Kidney (tissue), 14 donors: ENCODE data around the gene ABL2. TPM values are rescaled to one million over a fixed set of nuclear protein-coding genes. Genes with fewer than 3 reads are reported as not detected.

ENCODE experiments used
- DNase-seq, 5 donors: peaks; one replicate each; pipeline ENCODE4 v3.0.0-alpha.2; 2013 to 2020
- FAIRE-seq: peaks from 2 replicates; lab custom pipeline; 2012; peaks lifted over from hg19 to GRCh38; lab: Jason Lieb, UNC
- H3K27ac ChIP-seq, 2 donors: one replicate each; pipeline ENCODE4 v1.7.0; 2013; ENCODE audit warnings: low read depth in 2 of 2, low read length in 2 of 2, inconsistent platforms in 1 of 2
- H3K27me3 ChIP-seq: one replicate; pipeline ENCODE4 v1.7.1; 2013; ENCODE audit warnings: low read length, inconsistent platforms; ENCODE audit not compliant: control insufficient read depth, insufficient read depth
- H3K36me3 ChIP-seq, 3 donors: one replicate each; pipeline versions ENCODE4 v1.7.0 to v1.7.1; 2013; ENCODE audit warnings: low read length in 3 of 3, control low read depth in 1 of 3, inconsistent platforms in 1 of 3; ENCODE audit not compliant: insufficient read depth in 3 of 3, control insufficient read depth in 2 of 3
- H3K4me1 ChIP-seq, 3 donors: one replicate each; pipeline versions ENCODE4 v1.7.0 to v1.7.1; 2013; ENCODE audit warnings: low read length in 3 of 3, inconsistent platforms in 1 of 3, low read depth in 1 of 3; ENCODE audit not compliant: control insufficient read depth in 2 of 3, insufficient read depth in 2 of 3
- H3K4me3 ChIP-seq, 3 donors: one replicate each; pipeline versions ENCODE4 v1.7.0 to v1.8.1; 2013; ENCODE audit warnings: low read length in 3 of 3, control low read depth in 1 of 3, inconsistent platforms in 1 of 3
- H3K9ac ChIP-seq, 3 donors: one replicate each; pipeline versions ENCODE4 v1.7.0 to v1.7.1; 2013; ENCODE audit warnings: low read length in 3 of 3, control low read depth in 1 of 3, inconsistent platforms in 1 of 3
- H3K9me3 ChIP-seq, 3 donors: one replicate each; pipeline versions ENCODE4 v1.7.0 to v1.7.1; 2013; ENCODE audit warnings: low read length in 3 of 3, control low read depth in 1 of 3, inconsistent platforms in 1 of 3; ENCODE audit not compliant: control insufficient read depth in 2 of 3, insufficient read depth in 1 of 3
- intact Hi-C: fragments of 100-400 bp; cut with DNase I; formaldehyde crosslinking; loops from one replicate; pipeline ENCODE4 v1.11.1; 2022
- polyA plus RNA-seq: library from polyadenylated mRNA; stranded (reverse); fragments of 350-450 nt; fragmentation: Illumina TruSeq; extraction: RNeasy Lipid Tissue Mini Kit (QIAGEN cat#74804); gene quantifications from one replicate; pipeline ENCODE4 v1.2.3, GENCODE V29; 2014; ENCODE audit warnings: low read depth, low replicate concordance; ENCODE audit not compliant: insufficient read depth
- total RNA-seq: library from RNA; stranded (reverse); fragmentation: NEBNext Ultra II Directional; extraction: Animal tissue kit (Norgen Biotek cat#: 25700); gene quantifications from one replicate; pipeline ENCODE4 v1.2.1, GENCODE V29; 2021
- TF ChIP-seq, protein P1 (sequence below): IDR thresholded peaks from 3 replicates; pipeline ENCODE4 v1.5.1; 2012; ENCODE audit warnings: mild to moderate bottlenecking, moderate library complexity, borderline replicate concordance; ENCODE audit not compliant: insufficient read depth; ENCODE audit errors: extremely low read depth
- donor health status: control.
- donor health status: control.
- donor health status: control.
- donor health status: control.
- donor health status: control.
- donor health status: DM: yes; HTN: yes; CAD: no.
- donor health status: Normal renal cell carcinoma (clear cell type).

ABL2 gene
- total and polyA plus RNA-seq, 2 donors from 2014 or later: 1.6 to 29.6 TPM

DNA sequence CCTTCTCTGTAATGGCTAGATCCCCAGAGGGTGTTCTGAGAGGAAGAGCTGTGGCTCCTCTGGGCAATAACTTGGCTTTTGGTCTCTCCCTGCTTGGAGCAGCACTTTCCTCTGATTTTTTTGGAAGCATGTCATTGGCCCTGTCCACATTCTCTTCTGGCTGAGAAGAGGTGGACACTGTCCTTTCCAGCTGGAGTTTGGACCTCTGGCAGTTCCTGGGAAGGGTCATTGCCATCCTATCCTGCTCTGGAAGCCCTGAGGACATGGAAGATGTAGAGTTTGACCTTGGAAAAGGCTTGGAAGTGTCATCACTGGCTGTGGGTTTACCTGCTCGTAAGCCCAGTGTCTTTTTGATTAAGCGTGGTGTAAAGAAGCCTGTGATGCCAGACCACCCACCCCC, 120.8 kb downstream of the ABL2 start:
- FAIRE-seq: no peak
- no peak for DNase-seq
- no peaks in the 10 kb centered on the region for H3K4me1 ChIP-seq
- intact Hi-C loops: no loop called here
- H3K9me3 ChIP-seq: no peaks in the 10 kb centered on the region
- TF ChIP-seq, protein P1, sequence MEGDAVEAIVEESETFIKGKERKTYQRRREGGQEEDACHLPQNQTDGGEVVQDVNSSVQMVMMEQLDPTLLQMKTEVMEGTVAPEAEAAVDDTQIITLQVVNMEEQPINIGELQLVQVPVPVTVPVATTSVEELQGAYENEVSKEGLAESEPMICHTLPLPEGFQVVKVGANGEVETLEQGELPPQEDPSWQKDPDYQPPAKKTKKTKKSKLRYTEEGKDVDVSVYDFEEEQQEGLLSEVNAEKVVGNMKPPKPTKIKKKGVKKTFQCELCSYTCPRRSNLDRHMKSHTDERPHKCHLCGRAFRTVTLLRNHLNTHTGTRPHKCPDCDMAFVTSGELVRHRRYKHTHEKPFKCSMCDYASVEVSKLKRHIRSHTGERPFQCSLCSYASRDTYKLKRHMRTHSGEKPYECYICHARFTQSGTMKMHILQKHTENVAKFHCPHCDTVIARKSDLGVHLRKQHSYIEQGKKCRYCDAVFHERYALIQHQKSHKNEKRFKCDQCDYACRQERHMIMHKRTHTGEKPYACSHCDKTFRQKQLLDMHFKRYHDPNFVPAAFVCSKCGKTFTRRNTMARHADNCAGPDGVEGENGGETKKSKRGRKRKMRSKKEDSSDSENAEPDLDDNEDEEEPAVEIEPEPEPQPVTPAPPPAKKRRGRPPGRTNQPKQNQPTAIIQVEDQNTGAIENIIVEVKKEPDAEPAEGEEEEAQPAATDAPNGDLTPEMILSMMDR: no peak
- H3K4me3 ChIP-seq: no peak overlapping the region
- H3K27ac ChIP-seq: no peak overlapping the region
- H3K9ac ChIP-seq: no peak overlapping the region
- H3K36me3 ChIP-seq: peaks cover 0 to 24% (median 16%) of the 10 kb centered on the region in 3 donors
- H3K27me3 ChIP-seq: no peaks in the 10 kb centered on the region

DNA sequence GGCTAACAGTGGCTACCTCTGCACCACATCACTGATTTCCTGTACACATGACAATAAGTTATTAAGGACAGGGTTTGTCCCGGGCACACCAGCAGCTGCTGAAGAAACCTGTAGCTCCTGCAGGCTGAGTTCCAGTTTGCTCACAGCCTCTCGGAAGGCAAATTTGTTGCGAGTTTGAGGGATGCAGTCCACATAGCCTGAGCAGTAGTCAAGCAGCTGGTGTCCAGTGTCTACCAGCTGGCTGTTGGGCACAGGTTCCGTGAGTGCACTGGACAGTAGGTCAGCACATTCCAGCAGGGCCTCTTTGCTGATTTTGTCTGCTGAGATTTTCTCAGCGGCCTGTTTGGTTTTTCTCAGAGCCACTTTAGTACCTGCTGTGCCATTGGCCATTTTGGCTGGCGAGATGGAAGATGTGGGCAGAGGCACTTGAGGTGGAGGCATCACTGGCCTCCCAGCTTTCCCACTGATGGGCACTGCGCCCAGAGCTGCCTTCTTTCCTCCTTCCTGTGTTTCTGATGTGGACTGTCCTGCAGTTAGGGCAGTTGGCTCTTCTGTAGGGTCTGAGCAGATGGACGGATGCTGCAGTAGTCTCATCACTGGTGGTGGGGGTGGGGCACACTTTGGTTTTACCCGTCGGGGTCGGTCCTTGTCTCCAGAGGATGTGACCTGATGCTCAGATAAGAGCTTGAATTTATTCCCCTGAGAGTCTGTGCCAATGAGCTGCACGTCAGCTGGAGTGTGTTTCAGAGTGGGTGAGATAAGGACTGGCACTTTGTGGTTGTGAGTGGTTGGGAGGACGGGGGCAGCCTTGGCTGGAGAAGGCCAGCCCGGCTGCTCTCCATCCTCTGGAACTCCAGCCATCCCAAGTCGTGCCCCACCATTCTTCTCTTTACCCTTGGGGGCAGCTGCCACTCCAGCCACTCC, 121.5 kb downstream of the ABL2 start:
- Histone ChIP-seq H3K27ac (no peak overlapping the region), H3K9ac (no peak overlapping the region), H3K4me3 (no peak overlapping the region), H3K4me1 (no peaks in the 10 kb centered on the region), H3K9me3 (no peaks in the 10 kb centered on the region), H3K27me3 (no peaks in the 10 kb centered on the region), H3K36me3 (peaks cover 0 to 24% (median 16%) of the 10 kb centered on the region in 3 donors)
- TF ChIP-seq, protein P1: no peak
- DNase-seq (no peak), FAIRE-seq (no peak)
- intact Hi-C loops: no loop called here

DNA sequence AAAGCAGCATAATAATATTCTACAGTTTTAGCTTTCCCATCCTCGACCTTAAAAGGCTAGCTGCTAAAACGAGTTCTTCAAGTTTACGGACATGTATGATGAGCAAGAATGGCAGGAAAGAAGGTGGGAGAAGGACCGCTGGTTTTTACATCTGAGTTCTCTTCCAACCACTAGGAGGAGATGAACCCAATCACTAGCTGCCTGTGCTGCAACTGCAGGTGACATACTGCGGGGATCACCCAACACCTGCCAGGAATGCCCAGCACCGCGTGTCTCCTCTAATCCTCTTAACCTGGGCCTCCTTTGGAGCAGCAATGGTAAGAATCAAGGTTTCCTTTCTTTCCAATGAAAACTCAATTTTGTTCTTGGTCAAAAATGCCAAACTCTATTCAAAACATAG, 124.1 kb downstream of the ABL2 start:
- intact Hi-C loops: no loop called here
- no peak overlapping the region for H3K9ac ChIP-seq
- no peak for FAIRE-seq
- no peak overlapping the region for H3K27ac ChIP-seq
- H3K36me3 ChIP-seq: peaks cover 0 to 21% (median 13%) of the 10 kb centered on the region in 3 donors
- no peak overlapping the region for H3K4me3 ChIP-seq
- TF ChIP-seq, protein P1: no peak
- H3K4me1 ChIP-seq: no peaks in the 10 kb centered on the region
- peak in 2 of 5 donors; percentile 25 for DNase-seq
- H3K9me3 ChIP-seq: no peaks in the 10 kb centered on the region
- no peaks in the 10 kb centered on the region for H3K27me3 ChIP-seq
